GM23248 (cell line): Measurements from ENCODE around the gene ELOB.

Experiments
- EZH2 ChIP-seq: fragments of 200-600 bp; sonication (generic); IDR thresholded peaks from 2 replicates; pipeline ENCODE4 v1.6.1; 2018; ENCODE audit warnings: antibody characterized with exemption, mild to moderate bottlenecking; ENCODE audit not compliant: insufficient read depth, poor library complexity, severe bottlenecking
- EZH2phosphoT487 ChIP-seq: fragments of 200-600 bp; sonication (generic); IDR thresholded peaks from 2 replicates; pipeline ENCODE4 v1.6.1; 2018; ENCODE audit warnings: antibody characterized with exemption, moderate library complexity, mild to moderate bottlenecking, low read depth; ENCODE audit not compliant: insufficient read depth

DNA sequence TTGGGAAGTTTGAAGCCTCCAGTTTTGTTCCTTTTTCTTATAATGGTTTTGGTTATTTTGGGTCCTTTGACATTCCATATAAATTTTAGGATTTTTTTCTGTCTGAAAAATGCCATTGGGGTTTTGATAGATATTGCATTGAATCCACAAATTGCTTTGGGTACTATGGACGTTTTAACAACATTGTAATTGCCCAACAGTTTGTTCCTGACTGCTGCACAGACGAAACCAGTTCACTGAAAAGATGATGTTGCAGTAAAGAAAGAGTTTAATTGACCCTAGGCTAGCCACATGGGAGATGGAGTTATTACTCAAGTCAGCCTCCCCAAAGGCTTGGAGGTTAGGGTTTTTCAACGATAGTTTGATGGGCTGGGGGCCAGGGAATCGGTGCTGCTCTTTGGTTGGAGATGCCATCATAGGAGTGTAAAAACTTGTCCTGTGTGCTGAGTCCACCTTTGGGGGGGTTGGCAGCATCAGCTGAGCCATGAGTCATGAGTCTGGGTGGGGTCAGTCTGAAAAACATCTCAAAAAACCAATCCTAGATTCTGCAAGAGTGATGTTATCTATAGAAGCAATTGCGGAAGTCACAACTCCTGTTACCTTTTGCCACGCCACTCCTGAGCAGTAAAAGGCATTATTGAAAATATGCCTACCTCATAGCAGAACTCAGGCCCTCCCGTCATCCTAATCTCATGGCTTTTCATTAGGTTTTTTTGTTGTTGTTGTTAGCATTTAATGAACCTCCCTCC, 18.5 kb upstream of the ELOB start:
- TF ChIP-seq EZH2 (no peak), EZH2phosphoT487 (no peak)
